SK-N-SH treated with all-trans-retinoic acid at 6 μM for 48 hours (cell line): Measurements from ENCODE around the gene SPATA6L.

Experiments used
- ARNTL ChIP-seq: fragments of 450-650 bp; formaldehyde crosslinking; IDR thresholded peaks from 2 replicates; pipeline ENCODE4 v1.5.0; 2020; ENCODE audit warnings: low read depth, mild to moderate bottlenecking, moderate library complexity, borderline replicate concordance
- BACH2 ChIP-seq: fragments of 250-450 bp; sonication (Bioruptor Pico); IDR thresholded peaks from 2 replicates; pipeline ENCODE4 v1.9.0; 2021; ENCODE audit warnings: mild to moderate bottlenecking, borderline replicate concordance
- CSDC2 ChIP-seq: fragments of 250-450 bp; sonication (Bioruptor Pico); IDR thresholded peaks from 2 replicates; pipeline ENCODE4 v1.5.0; 2020; ENCODE audit warnings: mild to moderate bottlenecking, moderate library complexity
- ESRRG ChIP-seq: fragments of 250-450 bp; sonication (Bioruptor Pico); IDR thresholded peaks from 2 replicates; pipeline ENCODE4 v1.6.1; 2021; ENCODE audit warnings: mild to moderate bottlenecking
- ISL1 ChIP-seq: fragments of 250-450 bp; sonication (Bioruptor Pico); IDR thresholded peaks from 2 replicates; pipeline ENCODE4 v2.1.2; 2022; ENCODE audit warnings: mild to moderate bottlenecking, moderate library complexity
- OSR1 ChIP-seq: fragments of 250-450 bp; sonication (Bioruptor Pico); IDR thresholded peaks from 2 replicates; pipeline ENCODE4 v1.8.0; 2022; ENCODE audit warnings: moderate library complexity, mild to moderate bottlenecking, inconsistent platforms
- PPARA ChIP-seq: fragments of 250-450 bp; sonication (Bioruptor Pico); IDR thresholded peaks from 2 replicates; pipeline ENCODE4 v1.5.0; 2020; ENCODE audit warnings: mild to moderate bottlenecking, borderline replicate concordance
- TSHZ2 ChIP-seq: fragments of 250-450 bp; sonication (Bioruptor Pico); IDR thresholded peaks from 2 replicates; pipeline ENCODE4 v1.5.0; 2020; ENCODE audit warnings: mild to moderate bottlenecking, moderate library complexity
- ZFP30 ChIP-seq: fragments of 450-650 bp; formaldehyde crosslinking; IDR thresholded peaks from 2 replicates; pipeline ENCODE4 v1.5.0; 2022; ENCODE audit warnings: mild to moderate bottlenecking, moderate library complexity
- ZNF565 ChIP-seq: fragments of 450-650 bp; formaldehyde crosslinking; conservative IDR thresholded peaks from 2 replicates; pipeline ENCODE4 v1.5.0; 2020; ENCODE audit warnings: low read depth, mild to moderate bottlenecking, moderate library complexity
- ZNF70 ChIP-seq: fragments of 450-650 bp; formaldehyde crosslinking; IDR thresholded peaks from 2 replicates; pipeline ENCODE4 v1.5.0; 2020; ENCODE audit warnings: mild to moderate bottlenecking, moderate library complexity
- ZNF8 ChIP-seq: fragments of 450-650 bp; formaldehyde crosslinking; IDR thresholded peaks from 2 replicates; pipeline ENCODE4 v1.5.0; 2020; ENCODE audit warnings: mild to moderate bottlenecking, moderate library complexity
- TF ChIP-seq, protein P1 (sequence below): fragments of 250-450 bp; sonication (Bioruptor Pico); IDR thresholded peaks from 2 replicates; pipeline ENCODE4 v1.5.1; 2020; ENCODE audit warnings: low read depth, mild to moderate bottlenecking, moderate library complexity
- TF ChIP-seq, protein P2 (sequence below): fragments of 250-450 bp; sonication (Bioruptor Pico); IDR thresholded peaks from 2 replicates; pipeline ENCODE4 v1.8.0; 2020; ENCODE audit warnings: mild to moderate bottlenecking, moderate library complexity, borderline replicate concordance

- TF ChIP-seq, protein P1, sequence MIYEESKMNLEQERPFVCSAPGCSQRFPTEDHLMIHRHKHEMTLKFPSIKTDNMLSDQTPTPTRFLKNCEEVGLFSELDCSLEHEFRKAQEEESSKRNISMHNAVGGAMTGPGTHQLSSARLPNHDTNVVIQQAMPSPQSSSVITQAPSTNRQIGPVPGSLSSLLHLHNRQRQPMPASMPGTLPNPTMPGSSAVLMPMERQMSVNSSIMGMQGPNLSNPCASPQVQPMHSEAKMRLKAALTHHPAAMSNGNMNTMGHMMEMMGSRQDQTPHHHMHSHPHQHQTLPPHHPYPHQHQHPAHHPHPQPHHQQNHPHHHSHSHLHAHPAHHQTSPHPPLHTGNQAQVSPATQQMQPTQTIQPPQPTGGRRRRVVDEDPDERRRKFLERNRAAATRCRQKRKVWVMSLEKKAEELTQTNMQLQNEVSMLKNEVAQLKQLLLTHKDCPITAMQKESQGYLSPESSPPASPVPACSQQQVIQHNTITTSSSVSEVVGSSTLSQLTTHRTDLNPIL (CRISPR knock-in tag), result no peak
- TF ChIP-seq TSHZ2 (CRISPR knock-in tag) (no peak), PPARA (CRISPR knock-in tag) (no peak), ZNF8 (CRISPR knock-in tag) (no peak), BACH2 (CRISPR knock-in tag) (no peak), OSR1 (CRISPR knock-in tag) (no peak), ARNTL (no peak), ISL1 (CRISPR knock-in tag) (no peak), ZNF565 (no peak), ZFP30 (CRISPR knock-in tag) (no peak), ESRRG (CRISPR knock-in tag) (no peak), ZNF70 (CRISPR knock-in tag) (no peak), CSDC2 (no peak)
- TF ChIP-seq, protein P2, sequence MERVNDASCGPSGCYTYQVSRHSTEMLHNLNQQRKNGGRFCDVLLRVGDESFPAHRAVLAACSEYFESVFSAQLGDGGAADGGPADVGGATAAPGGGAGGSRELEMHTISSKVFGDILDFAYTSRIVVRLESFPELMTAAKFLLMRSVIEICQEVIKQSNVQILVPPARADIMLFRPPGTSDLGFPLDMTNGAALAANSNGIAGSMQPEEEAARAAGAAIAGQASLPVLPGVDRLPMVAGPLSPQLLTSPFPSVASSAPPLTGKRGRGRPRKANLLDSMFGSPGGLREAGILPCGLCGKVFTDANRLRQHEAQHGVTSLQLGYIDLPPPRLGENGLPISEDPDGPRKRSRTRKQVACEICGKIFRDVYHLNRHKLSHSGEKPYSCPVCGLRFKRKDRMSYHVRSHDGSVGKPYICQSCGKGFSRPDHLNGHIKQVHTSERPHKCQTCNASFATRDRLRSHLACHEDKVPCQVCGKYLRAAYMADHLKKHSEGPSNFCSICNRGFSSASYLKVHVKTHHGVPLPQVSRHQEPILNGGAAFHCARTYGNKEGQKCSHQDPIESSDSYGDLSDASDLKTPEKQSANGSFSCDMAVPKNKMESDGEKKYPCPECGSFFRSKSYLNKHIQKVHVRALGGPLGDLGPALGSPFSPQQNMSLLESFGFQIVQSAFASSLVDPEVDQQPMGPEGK (CRISPR knock-in tag), result no peak
Measured at GRCh38 chr9:4671737-4672136, 5.5 kb upstream of the SPATA6L start.
